GM12878 (cell line): ENCODE results near the gene PAX9. TPM values are rescaled to one million over a fixed set of nuclear protein-coding genes. Genes with fewer than 3 reads are reported as not detected.

ENCODE experiments used
- ATAC-seq: fragments of 200-7000 bp; cut with Tn5 transposase; 3 replicates; pipeline ENCODE4 v1.9.1; 2020; ENCODE audit warnings: mild to moderate bottlenecking, moderate library complexity
- BruUV-seq: library from RNA; stranded (reverse); fragments of 400-500 nt; replicated peaks from 2 replicates; lab custom pipeline; 2021; lab: Mats Ljungman, UMichigan
- CTCF ChIA-PET: fragments of 300-600 bp; sonication (Branson Sonifier 250); formaldehyde crosslinking; extraction: SDS; loops from one replicate; lab custom pipeline; 2021; ENCODE audit warnings: inconsistent platforms; lab: Yijun Ruan, JAX
- POLR2A ChIA-PET: fragments of 350-600 bp; formaldehyde crosslinking; extraction: SDS; loops from one replicate; lab custom pipeline; 2021; ENCODE audit warnings: inconsistent platforms; lab: Charles Lee
- RAD21 ChIA-PET: fragments of 300-600 bp; sonication (Branson Sonifier 250); formaldehyde crosslinking; loops from one replicate; lab custom pipeline; 2023; ENCODE audit warnings: antibody characterized with exemption; ENCODE audit not compliant: unreplicated experiment; lab: Charles Lee
- SMC1A ChIA-PET: fragments of 300-600 bp; sonication (Branson Sonifier 250); formaldehyde crosslinking; loops from one replicate; lab custom pipeline; 2023; ENCODE audit not compliant: unreplicated experiment, uncharacterized antibody; lab: Charles Lee
- DNase-seq: peaks from one replicate; pipeline ENCODE4 v3.0.0-alpha.2; 2011; ENCODE audit warnings: low read depth, low spot score
- FAIRE-seq: peaks from 3 replicates; lab custom pipeline; 2011; peaks lifted over from hg19 to GRCh38; lab: Jason Lieb, UNC
- H2AFZ ChIP-seq: 2 replicates; pipeline ENCODE4 v1.6.0; 2011; ENCODE audit warnings: low read depth, low read length, control low read depth; ENCODE audit not compliant: control insufficient read depth
- H3K27ac ChIP-seq: 2 replicates; pipeline ENCODE4 v1.5.1; 2011; ENCODE audit warnings: control low read depth; ENCODE audit not compliant: control insufficient read depth, insufficient read depth
- H3K27me3 ChIP-seq, 2 experiments: replicated peaks in 1 of 2; 2 replicates each; pipeline versions ENCODE4 v1.6.0 to v1.6.1; 2011; ENCODE audit warnings: low read length in 1 of 2; ENCODE audit not compliant: control insufficient read depth in 2 of 2, insufficient read depth in 2 of 2
- H3K36me3 ChIP-seq, 2 experiments: 2 replicates each; pipeline ENCODE4 v1.5.1; 2011; ENCODE audit warnings: low read length in 1 of 2; ENCODE audit not compliant: control insufficient read depth in 2 of 2, insufficient read depth in 2 of 2
- H3K4me1 ChIP-seq: 2 replicates; pipeline ENCODE4 v1.6.1; 2011; ENCODE audit warnings: mild to moderate bottlenecking, low read length, moderate library complexity, mixed read lengths; ENCODE audit not compliant: control insufficient read depth, insufficient read depth
- H3K4me2 ChIP-seq: 2 replicates; pipeline ENCODE4 v1.6.0; 2011; ENCODE audit warnings: control low read depth; ENCODE audit not compliant: control insufficient read depth, insufficient read depth
- H3K4me3 ChIP-seq: fragments of 200-600 bp; sonication (generic); 2 replicates; pipeline ENCODE4 v1.5.1; 2016
- H3K79me2 ChIP-seq: 2 replicates; pipeline ENCODE4 v1.6.0; 2011; ENCODE audit warnings: low read length; ENCODE audit not compliant: control insufficient read depth, insufficient read depth
- H3K9ac ChIP-seq: 2 replicates; pipeline ENCODE4 v1.8.0; 2011; ENCODE audit warnings: low read length, control low read depth, mixed read lengths; ENCODE audit not compliant: control insufficient read depth, insufficient read depth
- H3K9me3 ChIP-seq: replicated peaks from 3 replicates; pipeline ENCODE4 v1.5.1; 2011; ENCODE audit warnings: mild to moderate bottlenecking, low read length; ENCODE audit not compliant: control insufficient read depth, insufficient read depth
- H4K20me1 ChIP-seq: 2 replicates; pipeline ENCODE4 v1.6.0; 2011; ENCODE audit not compliant: control insufficient read depth, insufficient read depth
- CHD4 ChIP-seq: fragments of 200-600 bp; sonication (generic); IDR thresholded peaks from 2 replicates; pipeline ENCODE4 v1.6.1; 2016; ENCODE audit warnings: mild to moderate bottlenecking
- DPF2 ChIP-seq: fragments of 450-650 bp; IDR thresholded peaks from 2 replicates; pipeline ENCODE4 v1.6.1; 2017; ENCODE audit warnings: mild to moderate bottlenecking
- EZH2 ChIP-seq: IDR thresholded peaks from 2 replicates; pipeline ENCODE4 v1.6.1; 2012; ENCODE audit warnings: low read depth, mild to moderate bottlenecking, control low read depth, inconsistent platforms, low read length, borderline replicate concordance; ENCODE audit not compliant: control insufficient read depth
- IRF4 ChIP-seq: IDR thresholded peaks from 2 replicates; pipeline ENCODE4 v1.6.1; 2011; ENCODE audit warnings: low read depth, low read length
- NBN ChIP-seq: fragments of 450-650 bp; IDR thresholded peaks from 2 replicates; pipeline ENCODE4 v1.6.1; 2016
- SP1 ChIP-seq: IDR thresholded peaks from one replicate; pipeline ENCODE4 v1.6.1; 2011; ENCODE audit warnings: low read depth, low read length
- ZBED1 ChIP-seq: IDR thresholded peaks from 2 replicates; pipeline ENCODE4 v1.6.1; 2016; ENCODE audit warnings: borderline replicate concordance
- ZNF217 ChIP-seq: fragments of 450-650 bp; IDR thresholded peaks from 2 replicates; pipeline ENCODE4 v1.6.1; 2017; ENCODE audit warnings: antibody characterized with exemption, mild to moderate bottlenecking
- WGBS: methylation state at CpG from one replicate; pipeline ENCODE4 v1.1.6; 2016; ENCODE audit warnings: low lambda C conversion rate; ENCODE audit not compliant: insufficient replicate concordance, insufficient coverage; ENCODE audit errors: missing lambda C conversion rate; 5-methylcytosine and 5-hydroxymethylcytosine counted together
- in situ Hi-C: fragments of 300-500 bp; cut with MboI; formaldehyde crosslinking; loops from 9 replicates; pipeline ENCODE4 v1.14.3; 2018; ENCODE audit warnings: mixed read lengths
- intact Hi-C: fragments of 100-400 bp; cut with micrococcal nuclease; formaldehyde crosslinking; loops from one replicate; pipeline ENCODE4 v1.14.2; 2022; ENCODE audit not compliant: unreplicated experiment
- polyA plus RNA-seq, 11 experiments: library from polyadenylated mRNA; depleted of rRNA in 4 of 11; unstranded in 6 of 11; stranded (reverse) in 5 of 11; fragments of >200 nt; fragmentation: Nextera tagmentation in 4 of 11; fragmentation: Illumina TruSeq in 1 of 11; extraction: Ambion mirVana in 4 of 11; extraction: Trizol in 1 of 11; gene quantifications; 1 replicate in 1 of 11; 2 replicates in 10 of 11; pipeline versions ENCODE4 v1.2.1 to v1.2.3, GENCODE V29; 2011 to 2016; ENCODE audit warnings: inconsistent platforms in 2 of 11, missing spikeins in 2 of 11, low read depth in 1 of 11
- total RNA-seq, 4 experiments: library from RNA; depleted of rRNA in 3 of 4; stranded (reverse); fragments of >200 nt in 3 of 4; fragmentation: Illumina TruSeq in 1 of 4; extraction: Trizol in 1 of 4; gene quantifications; 2 replicates each; pipeline versions ENCODE4 v1.2.1 to v1.2.3, GENCODE V29; 2013 to 2021
- TF ChIP-seq, protein P1 (sequence below): fragments of 450-650 bp; IDR thresholded peaks from 2 replicates; pipeline ENCODE4 v1.6.1; 2018; ENCODE audit warnings: mild to moderate bottlenecking, low read depth, moderate library complexity; ENCODE audit not compliant: partially characterized antibody

PAX9 gene
- total and polyA plus RNA-seq, 10 of the 15 experiments (the other 5 are each of a cell fraction or from before 2014, with no cell fraction given): 0.03 to 8.2 (median 0.09) TPM; not detected in 3

DNA sequence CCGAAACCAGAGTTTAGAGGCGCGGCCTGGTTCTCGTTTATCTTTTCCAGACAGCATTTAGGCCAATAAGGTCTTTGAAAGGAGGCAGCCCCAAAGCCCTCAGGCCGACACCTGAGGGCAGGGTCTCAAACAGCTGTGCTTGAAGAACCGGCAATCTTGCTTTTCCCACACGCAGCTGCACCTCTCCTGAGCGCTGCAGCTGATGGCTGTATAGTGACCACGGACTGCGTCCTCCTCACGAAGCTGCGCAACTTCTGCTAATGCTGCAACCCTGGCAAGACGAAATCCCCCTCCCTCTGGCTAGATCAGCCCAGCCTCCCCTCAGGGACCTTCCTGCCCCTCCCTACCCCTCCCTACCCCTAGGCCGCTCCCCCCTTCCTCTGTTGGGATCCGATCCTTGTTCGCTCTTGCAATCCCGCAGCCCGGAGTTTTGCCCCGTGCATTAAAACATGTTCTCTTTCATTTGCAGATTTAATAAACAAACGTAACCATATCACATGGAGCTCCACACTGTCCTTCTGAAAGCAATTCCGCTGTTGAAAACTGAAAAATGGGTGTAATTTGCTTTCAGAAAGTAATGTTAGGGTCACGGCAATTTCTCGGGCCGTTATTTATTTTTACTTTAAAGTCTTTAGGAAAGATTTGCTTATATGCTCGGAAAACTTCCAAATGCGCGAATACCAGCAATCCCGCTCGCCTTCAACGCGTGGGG is 4.8 kb upstream of the PAX9 start:
- FAIRE-seq: no peak
- Histone ChIP-seq H3K36me3 (no peaks in the 10 kb centered on the region), H3K4me2 (no peak overlapping the region), H3K9ac (no peak overlapping the region), H4K20me1 (no peaks in the 10 kb centered on the region), H3K79me2 (no peaks in the 10 kb centered on the region), H3K4me3 (no peak overlapping the region), H3K27me3 (peaks cover 5 to 18% of the 10 kb centered on the region in 2 experiments; a peak in 3 of 4 replicates), H3K9me3 (no peaks in the 10 kb centered on the region; the same call in 2 of the 3 replicates), H2AFZ (no peak overlapping the region), H3K27ac (no peak overlapping the region), H3K4me1 (no peaks in the 10 kb centered on the region)
- ChIA-PET POLR2A (no interaction called here), CTCF (interaction anchor here (0.7 to 2.3 kb wide), 11 partner anchors 8 to 289 kb away, joined by 3 to 10 read pairs (median 3); no protein-coding TSS in a partner anchor), SMC1A (interaction anchor here (1.5 to 2.2 kb wide), 2 partner anchors 90 to 285 kb away, joined by 5 to 9 read pairs; no protein-coding TSS in a partner anchor), RAD21 (interaction anchor here (1.9 to 2.4 kb wide), 2 partner anchors 91 to 285 kb away, joined by 6 to 13 read pairs; no protein-coding TSS in a partner anchor)
- ATAC-seq: no peak
- 57% methylated on average over 31 of the region's 31 CpGs for WGBS
- TF ChIP-seq IRF4 (no peak), EZH2 (no peak), NBN (no peak), CHD4 (no peak), SP1 (no peak), DPF2 (no peak), ZNF217 (no peak), ZBED1 (no peak)
- TF ChIP-seq, protein P1, sequence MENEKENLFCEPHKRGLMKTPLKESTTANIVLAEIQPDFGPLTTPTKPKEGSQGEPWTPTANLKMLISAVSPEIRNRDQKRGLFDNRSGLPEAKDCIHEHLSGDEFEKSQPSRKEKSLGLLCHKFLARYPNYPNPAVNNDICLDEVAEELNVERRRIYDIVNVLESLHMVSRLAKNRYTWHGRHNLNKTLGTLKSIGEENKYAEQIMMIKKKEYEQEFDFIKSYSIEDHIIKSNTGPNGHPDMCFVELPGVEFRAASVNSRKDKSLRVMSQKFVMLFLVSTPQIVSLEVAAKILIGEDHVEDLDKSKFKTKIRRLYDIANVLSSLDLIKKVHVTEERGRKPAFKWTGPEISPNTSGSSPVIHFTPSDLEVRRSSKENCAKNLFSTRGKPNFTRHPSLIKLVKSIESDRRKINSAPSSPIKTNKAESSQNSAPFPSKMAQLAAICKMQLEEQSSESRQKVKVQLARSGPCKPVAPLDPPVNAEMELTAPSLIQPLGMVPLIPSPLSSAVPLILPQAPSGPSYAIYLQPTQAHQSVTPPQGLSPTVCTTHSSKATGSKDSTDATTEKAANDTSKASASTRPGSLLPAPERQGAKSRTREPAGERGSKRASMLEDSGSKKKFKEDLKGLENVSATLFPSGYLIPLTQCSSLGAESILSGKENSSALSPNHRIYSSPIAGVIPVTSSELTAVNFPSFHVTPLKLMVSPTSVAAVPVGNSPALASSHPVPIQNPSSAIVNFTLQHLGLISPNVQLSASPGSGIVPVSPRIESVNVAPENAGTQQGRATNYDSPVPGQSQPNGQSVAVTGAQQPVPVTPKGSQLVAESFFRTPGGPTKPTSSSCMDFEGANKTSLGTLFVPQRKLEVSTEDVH: no peak
- intact Hi-C loops: no loop called here
- in situ Hi-C loops: loop anchor here (10.0 kb wide), 2 partner anchors 278 to 488 kb away; no protein-coding TSS in a partner anchor
- DNase-seq: no peak
- BruUV-seq: no TSS peak
